Ovary (tissue), 9 donors: ENCODE results near the gene BCL2L13. TPM values are rescaled to one million over a fixed set of nuclear protein-coding genes. Genes with fewer than 3 reads are reported as not detected.

Experiments
- DNase-seq, 5 donors: peaks; one replicate each; pipeline ENCODE4 v3.0.0-alpha.2; 2019 to 2020
- H3K27ac ChIP-seq, 2 donors: fragments of 200-600 bp; one replicate each; pipeline versions ENCODE4 v1.5.1 to v1.8.0; 2019 to 2022
- H3K27me3 ChIP-seq: fragments of 200-600 bp; one replicate; pipeline ENCODE4 v1.8.0; 2022
- H3K36me3 ChIP-seq: fragments of 200-600 bp; sonication (generic); one replicate; pipeline ENCODE4 v1.5.1; 2019
- H3K4me1 ChIP-seq: one replicate; pipeline ENCODE4 v1.8.1; 2013; ENCODE audit warnings: mild to moderate bottlenecking, moderate library complexity; ENCODE audit not compliant: insufficient read depth
- H3K4me3 ChIP-seq: fragments of 200-600 bp; sonication (generic); one replicate; pipeline ENCODE4 v1.5.1; 2017
- H3K9me3 ChIP-seq, 2 donors: fragments of 200-600 bp in 1 of 2; sonication (generic) in 1 of 2; one replicate each; pipeline versions ENCODE4 v1.5.1 to v1.8.1; 2013 to 2019; ENCODE audit warnings: mild to moderate bottlenecking in 1 of 2, moderate library complexity in 1 of 2
- EP300 ChIP-seq: sonication (generic); formaldehyde crosslinking; IDR thresholded peaks from one replicate; pipeline ENCODE4 v1.6.1; 2017; ENCODE audit warnings: antibody characterized with exemption
- POLR2A ChIP-seq: fragments of 450-650 bp; IDR thresholded peaks from one replicate; pipeline ENCODE4 v1.6.1; 2017; ENCODE audit warnings: antibody characterized with exemption, mild to moderate bottlenecking, moderate library complexity
- WGBS, 3 donors: extraction: QIAGEN DNeasy Blood & Tissue Kit in 1 of 3; methylation state at CpG; one replicate each; pipeline versions ENCODE4 v1.1.5 to v1.1.7; 2013 to 2017; 5-methylcytosine and 5-hydroxymethylcytosine counted together
- intact Hi-C, 4 donors: fragments of 100-400 bp; cut with DNase I; formaldehyde crosslinking; loops; one replicate each; pipeline versions ENCODE4 v1.11.0 to v1.15.1; 2022 to 2023
- polyA plus RNA-seq, 2 donors: library from polyadenylated mRNA; stranded (reverse); fragments of 200-250 nt in 1 of 2; fragments of 350-450 nt in 1 of 2; fragmentation: Illumina TruSeq in 1 of 2; extraction: RNeasy Lipid Tissue Mini Kit (QIAGEN cat#74804) in 1 of 2; gene quantifications; one replicate each; pipeline ENCODE4 v1.2.3, GENCODE V29; 2013 to 2014
- total RNA-seq, 7 donors: library from RNA; depleted of rRNA in 2 of 7; stranded (reverse); fragments of >200 nt in 2 of 7; fragmentation: NEBNext Ultra II Directional in 3 of 7; extraction: Animal tissue kit (Norgen Biotek cat#: 25700) in 3 of 7; gene quantifications; one replicate each; pipeline versions ENCODE4 v1.1.0 to v1.2.4, GENCODE V29; 2016 to 2023
- TF ChIP-seq, protein P1 (sequence below), 3 donors: fragments of 450-650 bp in 2 of 3; fragments of 200-600 bp in 1 of 3; IDR thresholded peaks; one replicate each; pipeline versions ENCODE4 v1.5.1 to v1.8.0; 2016 to 2022; ENCODE audit warnings: antibody characterized with exemption in 3 of 3, mild to moderate bottlenecking in 1 of 3
- donor health status: DM: no; HTN: no; CAD: no; lungs with moderate emphysema.
- donor health status: DM: no; HTN: no; CAD: no.
- donor health status: Bipolar disorder and iron deficiency.
- donor health status: DM: yes; HTN: yes; CAD: no.
- donor health status: DM: no; HTN: no; CAD: no.
- donor health status: DM: yes; HTN: yes; CAD: no.

Gene BCL2L13
- total and polyA plus RNA-seq, 9 donors, result 19.9 to 39.5 (median 33.8) TPM

DNA sequence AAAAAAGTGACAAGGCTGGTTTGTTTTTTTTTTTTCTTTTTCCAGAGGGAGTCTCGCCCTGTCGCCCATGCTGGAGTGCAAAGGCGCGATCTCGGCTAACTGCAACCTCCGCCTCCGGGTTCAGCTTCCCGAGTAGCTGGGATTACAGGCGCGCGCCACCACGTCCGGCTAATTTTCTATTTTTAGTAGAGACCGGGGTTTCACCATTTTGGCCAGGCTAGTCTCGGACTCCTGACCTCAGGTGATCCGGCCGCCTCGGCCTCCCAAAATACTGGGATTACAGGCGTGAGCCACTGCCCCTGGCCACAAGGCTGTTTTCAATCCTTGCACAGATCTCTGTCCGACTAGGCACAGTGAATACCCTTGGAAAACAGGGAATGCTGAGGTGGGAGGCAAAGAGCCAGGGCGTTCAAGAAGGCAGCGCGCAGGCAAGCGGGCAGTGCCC is 10.6 kb upstream of the BCL2L13 start:
- TF ChIP-seq, protein P1, sequence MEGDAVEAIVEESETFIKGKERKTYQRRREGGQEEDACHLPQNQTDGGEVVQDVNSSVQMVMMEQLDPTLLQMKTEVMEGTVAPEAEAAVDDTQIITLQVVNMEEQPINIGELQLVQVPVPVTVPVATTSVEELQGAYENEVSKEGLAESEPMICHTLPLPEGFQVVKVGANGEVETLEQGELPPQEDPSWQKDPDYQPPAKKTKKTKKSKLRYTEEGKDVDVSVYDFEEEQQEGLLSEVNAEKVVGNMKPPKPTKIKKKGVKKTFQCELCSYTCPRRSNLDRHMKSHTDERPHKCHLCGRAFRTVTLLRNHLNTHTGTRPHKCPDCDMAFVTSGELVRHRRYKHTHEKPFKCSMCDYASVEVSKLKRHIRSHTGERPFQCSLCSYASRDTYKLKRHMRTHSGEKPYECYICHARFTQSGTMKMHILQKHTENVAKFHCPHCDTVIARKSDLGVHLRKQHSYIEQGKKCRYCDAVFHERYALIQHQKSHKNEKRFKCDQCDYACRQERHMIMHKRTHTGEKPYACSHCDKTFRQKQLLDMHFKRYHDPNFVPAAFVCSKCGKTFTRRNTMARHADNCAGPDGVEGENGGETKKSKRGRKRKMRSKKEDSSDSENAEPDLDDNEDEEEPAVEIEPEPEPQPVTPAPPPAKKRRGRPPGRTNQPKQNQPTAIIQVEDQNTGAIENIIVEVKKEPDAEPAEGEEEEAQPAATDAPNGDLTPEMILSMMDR (IDR thresholded peaks at IDR 0.05), result no peak
- TF ChIP-seq EP300 (no peak), POLR2A (no peak)
- H3K27ac ChIP-seq, result peak overlapping the region; percentile 25 to 77
- H3K36me3 ChIP-seq, result no peaks in the 10 kb centered on the region
- peak overlapping the region; percentile 95 for H3K4me3 ChIP-seq
- intact Hi-C loops, result no loop called here
- no peaks in the 10 kb centered on the region for H3K27me3 ChIP-seq
- H3K9me3 ChIP-seq, result no peaks in the 10 kb centered on the region
- WGBS, 3 donors, result 4 to 12% (median 7%) methylated on average over 24 of the region's 24 CpGs
- DNase-seq, result peak in 1 of 5 donors; percentile 33
- peaks cover 8% of the 10 kb centered on the region for H3K4me1 ChIP-seq

DNA sequence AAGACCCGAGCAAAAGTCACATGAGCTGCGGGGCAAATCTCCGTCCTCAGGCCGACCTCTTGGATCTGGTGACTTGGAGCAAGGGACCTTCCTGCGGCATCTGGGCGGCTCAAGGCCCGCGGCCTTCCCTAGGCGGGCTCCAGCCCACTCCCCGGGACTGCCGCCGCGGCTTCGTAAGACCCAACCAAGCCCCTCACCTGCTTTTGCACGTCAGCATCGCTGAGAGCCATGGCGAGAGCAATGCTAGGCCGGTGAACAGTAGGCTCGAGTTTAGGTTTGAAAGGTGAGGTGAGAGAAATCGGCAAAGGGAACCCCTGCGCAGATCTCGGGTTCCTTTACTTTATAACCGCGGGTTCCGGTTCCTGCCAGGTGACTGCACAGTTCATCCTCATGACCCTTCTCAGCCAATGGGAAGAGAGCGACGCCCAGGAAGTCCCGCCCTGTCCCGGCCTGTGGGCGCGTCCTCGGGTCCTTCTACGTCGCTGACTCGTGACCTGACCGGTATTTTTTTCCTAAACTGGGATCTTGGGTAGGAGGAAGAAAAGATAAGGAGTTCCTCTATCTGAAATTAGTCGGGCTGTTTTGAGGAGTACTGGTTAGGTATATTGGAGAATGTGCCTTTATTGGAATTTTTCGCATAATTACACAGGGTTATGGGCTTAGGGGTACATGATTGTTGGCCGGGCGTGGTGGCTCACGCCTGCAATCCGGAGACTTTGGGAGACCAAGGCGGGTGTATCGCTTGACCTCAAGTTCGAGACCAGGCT is 10.0 kb upstream of the BCL2L13 start, which contains the start of gene ATP6V1E1:
ATP6V1E1 (minus strand) TSS at position 344 of the 767 bp plus-strand sequence; CDS start at position 230, 114 bp downstream.
- no peaks in the 10 kb centered on the region for H3K36me3 ChIP-seq
- no peaks in the 10 kb centered on the region for H3K27me3 ChIP-seq
- DNase-seq, result peak; percentile 94 to 97 (median 96)
- no peaks in the 10 kb centered on the region for H3K9me3 ChIP-seq
- H3K4me3 ChIP-seq, result peak within 1 kb of the TSS; percentile 95
- H3K4me1 ChIP-seq, result peaks cover 8% of the 10 kb centered on the region
- TF ChIP-seq EP300 (no peak), POLR2A (peak; percentile 65)
- TF ChIP-seq, protein P1 (IDR thresholded peaks at IDR 0.05), result peak in 1 of 3 donors; percentile 13
- WGBS, 3 donors, result 0% methylated on average over 43 to 45 of the region's 45 CpGs
- intact Hi-C loops, result no loop called here
- peak within 1 kb of the TSS; percentile 25 to 77 for H3K27ac ChIP-seq

DNA sequence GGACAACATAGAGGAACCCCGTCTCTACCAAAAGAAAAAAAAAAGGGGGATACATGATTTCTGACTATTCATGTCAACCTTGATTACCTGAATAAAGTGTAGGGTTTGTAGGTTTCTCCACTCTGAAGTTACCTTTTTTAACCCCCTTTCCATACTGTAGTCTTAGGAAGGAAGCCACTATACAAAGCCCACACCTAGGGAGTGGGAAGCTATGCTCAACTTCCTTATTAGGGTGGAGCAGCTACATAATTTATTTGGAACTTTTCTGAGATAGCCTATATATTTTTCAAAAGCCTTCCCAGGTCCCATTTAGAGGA is 9.4 kb upstream of the BCL2L13 start:
- DNase-seq, result no peak
- Histone ChIP-seq H3K27me3 (no peaks in the 10 kb centered on the region), H3K27ac (peak overlapping the region in 1 of 2 donors; percentile 77), H3K4me1 (peaks cover 10% of the 10 kb centered on the region), H3K4me3 (peak overlapping the region; percentile 95), H3K9me3 (no peaks in the 10 kb centered on the region), H3K36me3 (no peaks in the 10 kb centered on the region)
- 0% methylated on average over 1 of the region's 1 CpG for WGBS, 3 donors
- intact Hi-C loops, result no loop called here
- TF ChIP-seq, protein P1 (IDR thresholded peaks at IDR 0.05), result no peak
- TF ChIP-seq EP300 (no peak), POLR2A (no peak)

DNA sequence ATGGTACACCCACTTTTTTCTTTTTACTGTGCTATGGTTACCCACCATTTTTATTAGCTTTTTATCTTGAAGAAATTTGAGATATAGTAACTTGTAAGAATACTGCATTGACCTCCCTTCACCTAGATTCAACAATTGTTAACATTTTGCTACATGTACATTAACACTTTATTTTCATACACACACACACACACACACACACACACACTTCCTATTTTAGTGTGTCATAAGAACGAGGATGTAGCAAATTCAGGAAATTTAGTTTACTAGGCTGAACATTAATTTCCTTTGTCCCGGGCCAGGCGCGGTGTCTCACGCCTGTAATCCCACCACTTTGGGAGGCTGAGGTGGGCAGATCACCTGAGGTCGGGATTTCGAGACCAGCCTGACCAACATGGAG is 8.9 kb upstream of the BCL2L13 start:
- no peak overlapping the region for H3K4me3 ChIP-seq
- 85 to 94% (median 89%) methylated on average over 7 of the region's 7 CpGs for WGBS, 3 donors
- H3K27ac ChIP-seq, result no peak overlapping the region
- DNase-seq, result no peak
- peaks cover 12% of the 10 kb centered on the region for H3K4me1 ChIP-seq
- no peaks in the 10 kb centered on the region for H3K36me3 ChIP-seq
- no peak for TF ChIP-seq POLR2A
- no peak for TF ChIP-seq EP300
- TF ChIP-seq, protein P1 (IDR thresholded peaks at IDR 0.05), result no peak
- intact Hi-C loops, result loop anchor here in 1 of 4 donors (10.0 kb wide), 1 partner anchor 55 kb away; no protein-coding TSS in a partner anchor
- H3K27me3 ChIP-seq, result no peaks in the 10 kb centered on the region
- H3K9me3 ChIP-seq, result no peaks in the 10 kb centered on the region
